ENCODE measurements around the gene SNAP29.
A peak's percentile ranks its signal among the peaks of the same experiment; 100 is the strongest.
"Not testable (repeated sequence)": the region's sequence is repeated elsewhere in the genome, so short reads cannot be mapped to it uniquely, and the experiment has no call there.

Gene SNAP29

GRCh38 chr22:20920881-20921203, 62.0 kb downstream of the SNAP29 start:
- DNase-seq (ENCODE audit: low read depth in 1 of 2, low spot score in 1 of 2) = no peak
- no peak for TF ChIP-seq JUND (IDR thresholded peaks at IDR 0.05; ENCODE audit: low read depth)
- in situ Hi-C loops (cut with HindIII; ENCODE audit: low pct_unique_long_range_greater_than_20kb, low sequenced_read_pairs) = no loop called here

- no peak for TF ChIP-seq JUND (IDR thresholded peaks at IDR 0.05; ENCODE audit: low read depth)
- peak in 1 of 2 experiments; percentile 18 for DNase-seq (ENCODE audit: low read depth in 1 of 2, low spot score in 1 of 2)
- in situ Hi-C loops (cut with HindIII; ENCODE audit: low pct_unique_long_range_greater_than_20kb, low sequenced_read_pairs) = no loop called here
Observed at GRCh38 chr22:20922141-20922751, 63.4 kb downstream of the SNAP29 start.

- TF ChIP-seq JUND (IDR thresholded peaks at IDR 0.05; ENCODE audit: low read depth) = no peak
- in situ Hi-C loops (cut with HindIII; ENCODE audit: low pct_unique_long_range_greater_than_20kb, low sequenced_read_pairs) = no loop called here
- DNase-seq (ENCODE audit: low read depth in 1 of 2, low spot score in 1 of 2) = no peak
Observed at GRCh38 chr22:20926243-20926642, 67.4 kb downstream of the SNAP29 start.

- in situ Hi-C loops (cut with HindIII; ENCODE audit: low pct_unique_long_range_greater_than_20kb, low sequenced_read_pairs) = no loop called here
- TF ChIP-seq JUND (IDR thresholded peaks at IDR 0.05; ENCODE audit: low read depth) = no peak
- DNase-seq (ENCODE audit: low read depth in 1 of 2, low spot score in 1 of 2) = no peak
Observed at GRCh38 chr22:20927940-20928572, 69.2 kb downstream of the SNAP29 start.

- in situ Hi-C loops (cut with HindIII; ENCODE audit: low pct_unique_long_range_greater_than_20kb, low sequenced_read_pairs) = no loop called here
- no peak for DNase-seq (ENCODE audit: low read depth in 1 of 2, low spot score in 1 of 2)
- TF ChIP-seq JUND (IDR thresholded peaks at IDR 0.05; ENCODE audit: low read depth) = no peak
Observed at GRCh38 chr22:20928573-20928967, 69.8 kb downstream of the SNAP29 start.

- in situ Hi-C loops (cut with HindIII; ENCODE audit: low pct_unique_long_range_greater_than_20kb, low sequenced_read_pairs) = no loop called here
- no peak for TF ChIP-seq JUND (IDR thresholded peaks at IDR 0.05; ENCODE audit: low read depth)
- no peak for DNase-seq (ENCODE audit: low read depth in 1 of 2, low spot score in 1 of 2)
Observed at GRCh38 chr22:20930004-20930403, 71.2 kb downstream of the SNAP29 start.

GRCh38 chr22:20930435-20930834, 71.6 kb downstream of the SNAP29 start:
- in situ Hi-C loops (cut with HindIII; ENCODE audit: low pct_unique_long_range_greater_than_20kb, low sequenced_read_pairs); DNase-seq (ENCODE audit: low read depth in 1 of 2, low spot score in 1 of 2): not testable (repeated sequence)

GRCh38 chr22:20931126-20931654, 72.4 kb downstream of the SNAP29 start:
- in situ Hi-C loops (cut with HindIII; ENCODE audit: low pct_unique_long_range_greater_than_20kb, low sequenced_read_pairs) = no loop called here
- TF ChIP-seq JUND (IDR thresholded peaks at IDR 0.05; ENCODE audit: low read depth) = no peak
- DNase-seq (ENCODE audit: low read depth in 1 of 2, low spot score in 1 of 2) = no peak

- TF ChIP-seq JUND (IDR thresholded peaks at IDR 0.05; ENCODE audit: low read depth) = no peak
- no peak for DNase-seq (ENCODE audit: low read depth in 1 of 2, low spot score in 1 of 2)
- in situ Hi-C loops (cut with HindIII; ENCODE audit: low pct_unique_long_range_greater_than_20kb, low sequenced_read_pairs) = no loop called here
Observed at GRCh38 chr22:20933910-20934309, 75.1 kb downstream of the SNAP29 start.

- DNase-seq (ENCODE audit: low read depth in 1 of 2, low spot score in 1 of 2); in situ Hi-C loops (cut with HindIII; ENCODE audit: low pct_unique_long_range_greater_than_20kb, low sequenced_read_pairs): not testable (repeated sequence)
Observed at GRCh38 chr22:20935049-20935448, 76.2 kb downstream of the SNAP29 start.

- DNase-seq (ENCODE audit: low read depth in 1 of 2, low spot score in 1 of 2); in situ Hi-C loops (cut with HindIII; ENCODE audit: low pct_unique_long_range_greater_than_20kb, low sequenced_read_pairs): not testable (repeated sequence)
Observed at GRCh38 chr22:20935780-20936539, 77.2 kb downstream of the SNAP29 start.

GRCh38 chr22:20937031-20937793, 78.4 kb downstream of the SNAP29 start:
- no peak for DNase-seq (ENCODE audit: low read depth in 1 of 2, low spot score in 1 of 2)
- in situ Hi-C loops (cut with HindIII; ENCODE audit: low pct_unique_long_range_greater_than_20kb, low sequenced_read_pairs) = no loop called here
- TF ChIP-seq JUND (IDR thresholded peaks at IDR 0.05; ENCODE audit: low read depth) = no peak
